Muscle of leg (tissue), 11 donors: ENCODE results near the gene NCDN. TPM values are rescaled to one million over a fixed set of nuclear protein-coding genes. Genes with fewer than 3 reads are reported as not detected.
"Not testable (repeated sequence)": the region's sequence is repeated elsewhere in the genome, so short reads cannot be mapped to it uniquely, and the experiment has no call there.

Source experiments
- DNase-seq: peaks from one replicate; pipeline ENCODE4 v3.0.0; 2013
- H3K27ac ChIP-seq: one replicate; pipeline ENCODE4 v1.5.1; 2013; ENCODE audit warnings: mild to moderate bottlenecking, low read length, control low read depth
- H3K27me3 ChIP-seq: one replicate; pipeline ENCODE4 v1.6.1; 2013; ENCODE audit warnings: low read length; ENCODE audit not compliant: control insufficient read depth, insufficient read depth
- H3K36me3 ChIP-seq: one replicate; pipeline ENCODE4 v1.6.1; 2013; ENCODE audit warnings: low read length; ENCODE audit not compliant: control insufficient read depth, insufficient read depth
- H3K4me1 ChIP-seq: one replicate; pipeline ENCODE4 v1.6.1; 2013; ENCODE audit warnings: low read length; ENCODE audit not compliant: control insufficient read depth, insufficient read depth
- H3K4me3 ChIP-seq: one replicate; pipeline ENCODE4 v1.5.1; 2013; ENCODE audit warnings: low read length, control low read depth
- H3K9me3 ChIP-seq: replicated peaks from 2 replicates; pipeline ENCODE4 v1.6.1; 2013; ENCODE audit warnings: low read depth, low read length; ENCODE audit not compliant: control insufficient read depth
- WGBS: methylation state at CpG from one replicate; pipeline ENCODE4 v1.1.5; 2013; ENCODE audit warnings: missing lambda C conversion rate; ENCODE audit not compliant: insufficient coverage; 5-methylcytosine and 5-hydroxymethylcytosine counted together
- polyA plus RNA-seq, 8 donors: library from polyadenylated mRNA; unstranded; fragments of 120-200 nt; gene quantifications; one replicate each; pipeline versions ENCODE4 v1.2.1 to v1.2.3, GENCODE V29; 2013; ENCODE audit warnings: inconsistent platforms in 1 of 8, low replicate concordance in 1 of 8; ENCODE audit not compliant: insufficient read length in 8 of 8, insufficient read depth in 1 of 8
- total RNA-seq: library from RNA; stranded (reverse); fragments of 120-200 nt; gene quantifications from one replicate; pipeline ENCODE4 v1.2.4, GENCODE V29; 2013

Gene NCDN
- total and polyA plus RNA-seq, 9 donors, result 9.9 to 20.0 (median 15.8) TPM

GRCh38 chr1:35576061-35576765, 18.6 kb downstream of the NCDN start:
- no peak overlapping the region for H3K27ac ChIP-seq
- H3K4me3 ChIP-seq, result no peak overlapping the region
- WGBS, result 39% methylated on average over 10 of the region's 10 CpGs
- peaks cover 80% of the 10 kb centered on the region for H3K27me3 ChIP-seq
- no peak for DNase-seq
- H3K36me3 ChIP-seq, result no peaks in the 10 kb centered on the region
- no peaks in the 10 kb centered on the region for H3K9me3 ChIP-seq
- peaks cover 29% of the 10 kb centered on the region for H3K4me1 ChIP-seq

GRCh38 chr1:35576766-35577070, 19.1 kb downstream of the NCDN start:
- 5% methylated on average over 35 of the region's 37 CpGs for WGBS
- not testable (repeated sequence) for H3K4me3 ChIP-seq

GRCh38 chr1:35577071-35577998, 19.7 kb downstream of the NCDN start:
- no peak overlapping the region for H3K27ac ChIP-seq
- DNase-seq, result no peak
- H3K4me3 ChIP-seq, result peak overlapping the region; percentile 32
- H3K9me3 ChIP-seq, result no peaks in the 10 kb centered on the region
- H3K27me3 ChIP-seq, result peaks cover 68% of the 10 kb centered on the region
- 3% methylated on average over 53 of the region's 70 CpGs for WGBS
- peaks cover 29% of the 10 kb centered on the region for H3K4me1 ChIP-seq
- H3K36me3 ChIP-seq, result no peaks in the 10 kb centered on the region

More at GRCh38 chr1:35576766-35577070, 19.1 kb downstream of the NCDN start:
- not testable (repeated sequence) for H3K27ac ChIP-seq, H3K9me3 ChIP-seq, H3K36me3 ChIP-seq, DNase-seq
- H3K4me1 ChIP-seq, result peaks cover 29% of the 10 kb centered on the region
- peaks cover 75% of the 10 kb centered on the region for H3K27me3 ChIP-seq

GRCh38 chr1:35580949-35581388, 23.4 kb downstream of the NCDN start:
- Histone ChIP-seq H3K27me3 (peaks cover 33% of the 10 kb centered on the region), H3K36me3 (no peaks in the 10 kb centered on the region), H3K4me1 (peaks cover 16% of the 10 kb centered on the region), H3K9me3 (no peaks in the 10 kb centered on the region), H3K4me3 (no peak overlapping the region), H3K27ac (no peak overlapping the region)
- WGBS, result no CpG with 5 or more reads among the region's 4 CpGs
- no peak for DNase-seq

GRCh38 chr1:35581621-35582020, 24.0 kb downstream of the NCDN start:
- peaks cover 16% of the 10 kb centered on the region for H3K4me1 ChIP-seq
- WGBS, result 93% methylated on average over 6 of the region's 9 CpGs
- peaks cover 27% of the 10 kb centered on the region for H3K27me3 ChIP-seq
- not testable (repeated sequence) for H3K4me3 ChIP-seq, DNase-seq, H3K36me3 ChIP-seq, H3K27ac ChIP-seq, H3K9me3 ChIP-seq

- no peaks in the 10 kb centered on the region for H3K9me3 ChIP-seq
- WGBS, result 100% methylated on average over 1 of the region's 3 CpGs
Observed at GRCh38 chr1:35585281-35585680, 27.7 kb downstream of the NCDN start.

GRCh38 chr1:35585805-35586204, 28.2 kb downstream of the NCDN start:
- no CpG with 5 or more reads among the region's 1 CpG for WGBS
- not testable (repeated sequence) for H3K9me3 ChIP-seq, H3K36me3 ChIP-seq, H3K27me3 ChIP-seq, H3K27ac ChIP-seq, H3K4me1 ChIP-seq, DNase-seq, H3K4me3 ChIP-seq

More at GRCh38 chr1:35585281-35585680, 27.7 kb downstream of the NCDN start:
- Histone ChIP-seq H3K27me3 (no peaks in the 10 kb centered on the region), H3K4me1 (no peaks in the 10 kb centered on the region), H3K4me3 (no peak overlapping the region), H3K36me3 (no peaks in the 10 kb centered on the region), H3K27ac (no peak overlapping the region)
- no peak for DNase-seq

- H3K27me3 ChIP-seq, result no peaks in the 10 kb centered on the region
Observed at GRCh38 chr1:35586808-35587207, 29.2 kb downstream of the NCDN start.

GRCh38 chr1:35587736-35588135, 30.1 kb downstream of the NCDN start:
- Histone ChIP-seq H3K4me3 (no peak overlapping the region), H3K27ac (no peak overlapping the region), H3K4me1 (no peaks in the 10 kb centered on the region), H3K36me3 (no peaks in the 10 kb centered on the region), H3K9me3 (no peaks in the 10 kb centered on the region), H3K27me3 (no peaks in the 10 kb centered on the region)
- WGBS, result 40% methylated on average over 1 of the region's 6 CpGs
- no peak for DNase-seq

More at GRCh38 chr1:35586808-35587207, 29.2 kb downstream of the NCDN start:
- Histone ChIP-seq H3K36me3 (no peaks in the 10 kb centered on the region), H3K4me3 (no peak overlapping the region), H3K9me3 (no peaks in the 10 kb centered on the region), H3K4me1 (no peaks in the 10 kb centered on the region), H3K27ac (no peak overlapping the region)
- 87% methylated on average over 3 of the region's 7 CpGs for WGBS
- DNase-seq, result no peak

GRCh38 chr1:35588197-35588910, 30.8 kb downstream of the NCDN start:
- H3K9me3 ChIP-seq, result no peaks in the 10 kb centered on the region
- WGBS, result 34% methylated on average over 14 of the region's 21 CpGs
- no peak overlapping the region for H3K4me3 ChIP-seq
- no peaks in the 10 kb centered on the region for H3K36me3 ChIP-seq
- no peaks in the 10 kb centered on the region for H3K27me3 ChIP-seq
- DNase-seq, result no peak
- H3K27ac ChIP-seq, result no peak overlapping the region
- no peaks in the 10 kb centered on the region for H3K4me1 ChIP-seq
